ENCODE data around the gene WNT9B. TPM values are rescaled to one million over a fixed set of nuclear protein-coding genes. Genes with fewer than 3 reads are reported as not detected.
A peak's percentile ranks its signal among the peaks of the same experiment; 100 is the strongest.

WNT9B gene
- total RNA-seq, 1 experiment from 2014 or later, result not detected

DNA sequence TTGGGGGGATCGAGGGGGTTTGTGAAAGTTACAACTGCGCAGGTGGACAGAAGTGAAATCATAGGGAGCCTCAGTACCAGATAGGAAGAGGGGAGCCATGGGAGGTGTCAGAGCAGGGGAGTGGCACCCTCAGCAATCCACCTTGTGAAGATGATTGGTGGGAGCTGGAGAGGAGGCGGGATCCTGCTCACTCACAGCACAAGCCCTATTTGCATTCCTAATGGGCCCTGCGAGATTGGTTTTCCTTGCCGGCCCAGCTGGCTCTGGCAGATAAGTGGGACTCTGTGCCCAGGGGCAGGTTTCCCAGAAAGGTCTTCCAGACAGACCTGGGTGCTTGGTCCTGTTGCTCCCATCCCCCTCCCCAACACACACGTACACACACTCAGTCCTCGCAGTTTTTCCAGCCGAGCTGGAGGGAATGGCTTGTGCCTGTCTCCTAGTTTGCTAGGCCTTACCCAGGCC is 42.2 kb upstream of the WNT9B start:
- POLR2A ChIA-PET, result interaction anchor here (0.7 kb wide), 1 partner anchor 17 kb away, joined by 3 read pairs; no protein-coding TSS in a partner anchor
- intact Hi-C loops (cut with micrococcal nuclease), result no loop called here
- H3K4me1 Mint-ChIP-seq (ENCODE audit: insufficient read depth, unreplicated experiment), result no peaks in the 10 kb centered on the region
- H3K4me3 Mint-ChIP-seq (ENCODE audit: unreplicated experiment), result no peak overlapping the region
- H3K36me3 Mint-ChIP-seq (ENCODE audit: insufficient read depth, unreplicated experiment), result peaks cover 6% of the 10 kb centered on the region
- CTCF ChIA-PET, result interaction anchor here (0.6 to 2.0 kb wide), 2 partner anchors 13 to 26 kb away, joined by 3 to 7 read pairs; no protein-coding TSS in a partner anchor
- no peak for TF ChIP-seq CTCF (IDR thresholded peaks at IDR 0.05; ENCODE audit: unreplicated experiment)
- H3K9me3 Mint-ChIP-seq (ENCODE audit: unreplicated experiment), result no peaks in the 10 kb centered on the region
- H3K27ac Mint-ChIP-seq (ENCODE audit: low read depth, unreplicated experiment), result no peak overlapping the region
- DNase-seq (ENCODE audit: unreplicated experiment), result no peak
- no TSS peak for BruUV-seq (replicated peaks)
- no peaks in the 10 kb centered on the region for H3K27me3 Mint-ChIP-seq (ENCODE audit: insufficient read depth, unreplicated experiment)

DNA sequence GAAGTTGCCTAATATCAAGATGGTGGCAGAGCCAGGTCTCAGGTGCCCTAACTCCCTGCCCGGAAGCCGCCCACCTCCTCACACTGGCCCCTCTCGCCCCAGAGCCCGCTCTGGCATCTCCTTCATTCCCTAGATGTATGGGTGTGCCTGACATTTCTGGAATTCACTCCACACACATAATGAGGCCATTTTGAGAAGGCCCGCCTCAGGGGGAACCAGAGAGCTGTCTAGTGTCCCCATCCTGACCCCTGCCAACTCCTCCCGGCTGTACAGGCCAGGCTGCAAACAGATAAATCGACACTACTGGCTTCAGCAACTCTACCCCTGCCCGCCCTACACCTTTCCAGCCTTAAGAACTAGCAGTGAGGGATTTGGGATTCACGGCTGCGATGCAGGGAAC is 40.5 kb upstream of the WNT9B start:
- no peak overlapping the region for H3K27ac Mint-ChIP-seq (ENCODE audit: low read depth, unreplicated experiment)
- H3K27me3 Mint-ChIP-seq (ENCODE audit: insufficient read depth, unreplicated experiment), result no peaks in the 10 kb centered on the region
- intact Hi-C loops (cut with micrococcal nuclease), result no loop called here
- H3K4me3 Mint-ChIP-seq (ENCODE audit: unreplicated experiment), result no peak overlapping the region
- no TSS peak for BruUV-seq (replicated peaks)
- ChIA-PET POLR2A (interaction anchor here (0.6 kb wide), 1 partner anchor 14 kb away, joined by 3 read pairs; no protein-coding TSS in a partner anchor), CTCF (interaction anchor here (0.6 kb wide), 1 partner anchor 53 kb away, joined by 3 read pairs; no protein-coding TSS in a partner anchor)
- no peaks in the 10 kb centered on the region for H3K4me1 Mint-ChIP-seq (ENCODE audit: insufficient read depth, unreplicated experiment)
- no peak for TF ChIP-seq CTCF (IDR thresholded peaks at IDR 0.05; ENCODE audit: unreplicated experiment)
- no peaks in the 10 kb centered on the region for H3K9me3 Mint-ChIP-seq (ENCODE audit: unreplicated experiment)
- peaks cover 6% of the 10 kb centered on the region for H3K36me3 Mint-ChIP-seq (ENCODE audit: insufficient read depth, unreplicated experiment)
- DNase-seq (ENCODE audit: unreplicated experiment), result no peak

DNA sequence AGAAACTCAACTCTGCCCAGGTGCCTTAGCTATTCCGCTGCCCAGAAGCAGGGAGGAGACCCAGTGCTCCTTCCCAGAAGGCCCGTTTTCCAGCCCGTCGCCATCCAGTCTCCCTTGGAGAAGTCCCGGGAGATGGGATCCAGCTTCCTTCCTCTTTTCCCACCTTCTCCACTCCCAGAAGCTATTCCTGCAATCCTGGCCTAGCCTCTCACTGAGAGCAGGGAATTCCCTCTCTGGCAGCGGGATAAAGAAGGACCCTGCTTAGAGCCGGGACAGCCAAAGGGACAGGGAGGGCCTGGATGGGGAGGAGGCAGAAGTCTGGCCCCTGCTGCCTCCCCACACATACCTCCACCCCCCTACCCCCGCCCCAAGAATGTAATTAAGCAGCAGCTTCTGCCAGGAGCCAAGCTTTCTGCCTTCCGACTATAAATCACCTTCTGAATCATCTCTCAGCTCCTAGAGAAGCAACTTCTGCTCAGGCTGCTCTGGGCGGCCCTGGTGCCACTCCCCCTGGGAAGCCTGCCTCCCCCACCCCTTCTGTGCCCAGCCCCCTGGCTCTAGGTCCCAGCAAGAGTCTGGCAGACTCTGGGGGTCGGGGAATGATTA is 39.3 kb upstream of the WNT9B start:
- POLR2A ChIA-PET, result no interaction called here
- Mint-ChIP-seq H3K4me1 (ENCODE audit: insufficient read depth, unreplicated experiment) (no peaks in the 10 kb centered on the region), H3K4me3 (ENCODE audit: unreplicated experiment) (no peak overlapping the region), H3K27me3 (ENCODE audit: insufficient read depth, unreplicated experiment) (peaks cover 6% of the 10 kb centered on the region), H3K9me3 (ENCODE audit: unreplicated experiment) (no peaks in the 10 kb centered on the region), H3K36me3 (ENCODE audit: insufficient read depth, unreplicated experiment) (peaks cover 6% of the 10 kb centered on the region), H3K27ac (ENCODE audit: low read depth, unreplicated experiment) (no peak overlapping the region)
- intact Hi-C loops (cut with micrococcal nuclease), result no loop called here
- DNase-seq (ENCODE audit: unreplicated experiment), result peak; percentile 9
- no TSS peak for BruUV-seq (replicated peaks)
- CTCF ChIA-PET, result interaction anchor here (0.6 to 1.3 kb wide), 4 partner anchors 23 to 336 kb away, joined by 3 to 7 read pairs (median 3); no protein-coding TSS in a partner anchor
- TF ChIP-seq CTCF (IDR thresholded peaks at IDR 0.05; ENCODE audit: unreplicated experiment), result no peak

DNA sequence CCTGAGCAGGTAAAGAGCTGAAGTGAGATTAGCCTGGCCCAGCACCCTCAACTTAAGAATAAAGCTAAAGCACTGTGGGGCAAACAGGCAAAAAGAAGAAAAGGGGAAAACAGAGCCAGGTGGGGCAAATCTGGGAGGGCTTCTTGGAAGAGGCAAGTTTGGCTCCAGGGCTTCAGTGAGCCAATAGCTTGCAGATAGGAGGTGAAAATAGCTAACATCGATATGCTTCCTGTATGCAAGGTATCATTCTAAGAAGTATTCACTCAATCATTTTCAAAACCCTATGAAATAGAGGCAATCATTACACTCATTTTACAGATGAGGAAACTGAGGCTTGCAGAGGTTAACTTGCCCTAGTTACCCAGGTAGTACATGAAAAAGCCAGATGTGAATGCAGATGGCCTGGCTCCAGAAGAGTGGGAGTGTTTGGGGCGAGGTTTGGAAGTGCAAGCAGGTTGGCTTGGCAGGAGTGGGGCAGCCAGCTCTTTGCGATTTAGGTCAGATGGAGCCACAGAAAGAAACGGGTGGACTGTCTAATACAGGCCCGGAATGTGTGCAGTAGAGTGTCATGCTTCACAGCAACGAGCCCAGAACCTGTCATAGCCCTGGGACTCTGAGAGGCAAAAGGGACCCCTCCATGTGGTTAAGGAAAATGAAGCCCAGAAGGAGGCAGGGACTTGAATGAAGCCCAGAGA is 38.6 kb upstream of the WNT9B start:
- H3K4me1 Mint-ChIP-seq (ENCODE audit: insufficient read depth, unreplicated experiment), result no peaks in the 10 kb centered on the region
- CTCF ChIA-PET, result interaction anchor here (0.6 to 1.3 kb wide), 5 partner anchors 10 to 336 kb away, joined by 3 to 7 read pairs (median 3); no protein-coding TSS in a partner anchor

More for the DNA sequence above, 38.6 kb upstream of the WNT9B start:
- no peaks in the 10 kb centered on the region for H3K9me3 Mint-ChIP-seq (ENCODE audit: unreplicated experiment)
- H3K4me3 Mint-ChIP-seq (ENCODE audit: unreplicated experiment), result no peak overlapping the region
- no peak for TF ChIP-seq CTCF (IDR thresholded peaks at IDR 0.05; ENCODE audit: unreplicated experiment)
- POLR2A ChIA-PET, result no interaction called here
- H3K27ac Mint-ChIP-seq (ENCODE audit: low read depth, unreplicated experiment), result no peak overlapping the region
- intact Hi-C loops (cut with micrococcal nuclease), result no loop called here
- H3K36me3 Mint-ChIP-seq (ENCODE audit: insufficient read depth, unreplicated experiment), result peaks cover 6% of the 10 kb centered on the region
- peaks cover 13% of the 10 kb centered on the region for H3K27me3 Mint-ChIP-seq (ENCODE audit: insufficient read depth, unreplicated experiment)
- BruUV-seq (replicated peaks), result no TSS peak
- DNase-seq (ENCODE audit: unreplicated experiment), result no peak
